Measurements from ENCODE around the gene PTEN. TPM values are rescaled to one million over a fixed set of nuclear protein-coding genes. Genes with fewer than 3 reads are reported as not detected.

The PTEN gene
- total RNA-seq, 1 experiment from 2014 or later: 58.7 TPM

DNA sequence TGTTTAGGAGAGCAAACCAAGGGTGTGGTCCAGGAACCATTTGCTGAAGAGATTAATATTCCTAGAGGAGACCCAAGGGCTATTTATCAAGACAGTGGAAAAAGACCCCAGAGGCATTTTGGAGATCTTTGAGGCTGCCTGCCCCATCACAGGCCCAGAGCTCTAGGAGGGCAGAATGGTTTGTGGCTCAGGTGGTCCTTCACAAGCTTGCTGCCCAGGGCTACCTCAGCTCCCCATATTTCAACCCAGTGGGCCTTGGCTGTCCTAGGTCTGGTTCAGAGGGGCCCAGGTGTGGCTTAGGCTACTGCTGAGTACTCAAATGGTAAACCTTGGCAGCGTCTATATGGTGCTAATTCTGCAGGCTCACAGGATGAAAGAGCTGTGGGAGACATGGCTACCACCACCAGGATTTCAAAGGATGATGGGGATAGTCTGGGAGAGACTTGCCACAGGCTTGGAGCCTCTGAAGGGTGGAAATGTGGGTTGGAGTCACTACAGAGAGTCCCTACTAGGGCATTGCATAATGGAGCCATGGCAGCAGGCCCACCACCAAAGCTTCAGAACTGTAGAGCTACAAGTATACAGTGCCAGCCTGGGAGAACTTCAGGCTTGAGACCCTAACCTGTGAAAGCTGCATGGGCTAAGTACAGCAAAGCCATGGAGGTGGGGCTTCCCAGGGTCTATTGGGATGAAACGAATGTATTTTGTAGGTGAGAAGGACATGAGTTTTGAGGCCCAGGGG is 24.3 kb downstream of the PTEN start:
- Histone ChIP-seq H3K9ac (ENCODE audit: low read length) (no peak overlapping the region), H3K9me3 (ENCODE audit: control insufficient read depth in 1 of 2, insufficient read depth in 1 of 2, low read depth in 1 of 2, low read length in 2 of 2) (no peaks in the 10 kb centered on the region), H3K36me3 (ENCODE audit: control insufficient read depth in 1 of 2, insufficient read depth in 2 of 2, low read length in 2 of 2) (no peaks in the 10 kb centered on the region), H3K27me3 (ENCODE audit: insufficient read depth, low read length) (no peaks in the 10 kb centered on the region), H3K4me2 (ENCODE audit: low read length) (no peak overlapping the region), H3K4me3 (replicated peaks in 1 of 2; ENCODE audit: low read depth in 1 of 2, low read length in 2 of 2) (no peak overlapping the region), H3K4me1 (ENCODE audit: control insufficient read depth in 1 of 2, insufficient read depth in 2 of 2, low read length in 2 of 2) (no peaks in the 10 kb centered on the region), H3K9me2 (ENCODE audit: insufficient read depth) (no peaks in the 10 kb centered on the region), H2AFZ (ENCODE audit: low read depth, low read length, poor library complexity, severe bottlenecking) (no peak overlapping the region), H3K27ac (ENCODE audit: low read depth, low read length) (no peak overlapping the region), H4K20me1 (ENCODE audit: insufficient read depth) (0 out of 2 replicates have a peak, but pooled peaks cover 3% of the 10 kb centered on the region), H3K79me2 (ENCODE audit: insufficient read depth, low read length) (peaks cover 66% of the 10 kb centered on the region)
- ChIA-PET RAD21 (ENCODE audit: low non-redundant PET in 1 of 2, low total read pairs in 2 of 2, uncharacterized antibody in 2 of 2, unreplicated experiment in 2 of 2) (no interaction called here), CTCF (no interaction called here), POLR2A (no interaction called here)
- no peak for ATAC-seq
- no TSS peak for BruUV-seq (replicated peaks)
- TF ChIP-seq SRF (IDR thresholded peaks at IDR 0.05; ENCODE audit: low read depth) (no peak), YY1 (IDR thresholded peaks at IDR 0.05; ENCODE audit: extremely low read depth, insufficient replicate concordance, low read depth, low read length) (no peak), EGR1 (IDR thresholded peaks at IDR 0.05; ENCODE audit: low read depth) (no peak), EZH2phosphoT487 (IDR thresholded peaks at IDR 0.05; ENCODE audit: borderline replicate concordance) (no peak), ZNF274 (IDR thresholded peaks at IDR 0.05; ENCODE audit: low read depth, low read length) (no peak), CBX3 (IDR thresholded peaks at IDR 0.05; ENCODE audit: low read depth) (no peak), TCF7L2 (IDR thresholded peaks at IDR 0.05; ENCODE audit: borderline replicate concordance, extremely low read depth, insufficient read depth, insufficient read length) (no peak), POLR2A (IDR thresholded peaks at IDR 0.05; ENCODE audit: borderline replicate concordance, extremely low read depth, insufficient read depth, insufficient read length) (no peak), ZFX (IDR thresholded peaks at IDR 0.05) (no peak), JUND (IDR thresholded peaks at IDR 0.05) (no peak), SP1 (IDR thresholded peaks at IDR 0.05; ENCODE audit: low read depth) (no peak), FOSL1 (IDR thresholded peaks at IDR 0.05; ENCODE audit: low read depth) (no peak), RAD21 (IDR thresholded peaks at IDR 0.05; ENCODE audit: low read depth) (no peak), CEBPB (IDR thresholded peaks at IDR 0.05; ENCODE audit: low read depth) (no peak)
- TF ChIP-seq, protein P1, sequence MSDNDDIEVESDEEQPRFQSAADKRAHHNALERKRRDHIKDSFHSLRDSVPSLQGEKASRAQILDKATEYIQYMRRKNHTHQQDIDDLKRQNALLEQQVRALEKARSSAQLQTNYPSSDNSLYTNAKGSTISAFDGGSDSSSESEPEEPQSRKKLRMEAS (IDR thresholded peaks at IDR 0.05): no peak
- TF ChIP-seq, protein P2, sequence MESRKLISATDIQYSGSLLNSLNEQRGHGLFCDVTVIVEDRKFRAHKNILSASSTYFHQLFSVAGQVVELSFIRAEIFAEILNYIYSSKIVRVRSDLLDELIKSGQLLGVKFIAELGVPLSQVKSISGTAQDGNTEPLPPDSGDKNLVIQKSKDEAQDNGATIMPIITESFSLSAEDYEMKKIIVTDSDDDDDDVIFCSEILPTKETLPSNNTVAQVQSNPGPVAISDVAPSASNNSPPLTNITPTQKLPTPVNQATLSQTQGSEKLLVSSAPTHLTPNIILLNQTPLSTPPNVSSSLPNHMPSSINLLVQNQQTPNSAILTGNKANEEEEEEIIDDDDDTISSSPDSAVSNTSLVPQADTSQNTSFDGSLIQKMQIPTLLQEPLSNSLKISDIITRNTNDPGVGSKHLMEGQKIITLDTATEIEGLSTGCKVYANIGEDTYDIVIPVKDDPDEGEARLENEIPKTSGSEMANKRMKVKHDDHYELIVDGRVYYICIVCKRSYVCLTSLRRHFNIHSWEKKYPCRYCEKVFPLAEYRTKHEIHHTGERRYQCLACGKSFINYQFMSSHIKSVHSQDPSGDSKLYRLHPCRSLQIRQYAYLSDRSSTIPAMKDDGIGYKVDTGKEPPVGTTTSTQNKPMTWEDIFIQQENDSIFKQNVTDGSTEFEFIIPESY (IDR thresholded peaks at IDR 0.05; ENCODE audit: extremely low read depth, insufficient replicate concordance, low read length): no peak
- TF ChIP-seq, protein P3, sequence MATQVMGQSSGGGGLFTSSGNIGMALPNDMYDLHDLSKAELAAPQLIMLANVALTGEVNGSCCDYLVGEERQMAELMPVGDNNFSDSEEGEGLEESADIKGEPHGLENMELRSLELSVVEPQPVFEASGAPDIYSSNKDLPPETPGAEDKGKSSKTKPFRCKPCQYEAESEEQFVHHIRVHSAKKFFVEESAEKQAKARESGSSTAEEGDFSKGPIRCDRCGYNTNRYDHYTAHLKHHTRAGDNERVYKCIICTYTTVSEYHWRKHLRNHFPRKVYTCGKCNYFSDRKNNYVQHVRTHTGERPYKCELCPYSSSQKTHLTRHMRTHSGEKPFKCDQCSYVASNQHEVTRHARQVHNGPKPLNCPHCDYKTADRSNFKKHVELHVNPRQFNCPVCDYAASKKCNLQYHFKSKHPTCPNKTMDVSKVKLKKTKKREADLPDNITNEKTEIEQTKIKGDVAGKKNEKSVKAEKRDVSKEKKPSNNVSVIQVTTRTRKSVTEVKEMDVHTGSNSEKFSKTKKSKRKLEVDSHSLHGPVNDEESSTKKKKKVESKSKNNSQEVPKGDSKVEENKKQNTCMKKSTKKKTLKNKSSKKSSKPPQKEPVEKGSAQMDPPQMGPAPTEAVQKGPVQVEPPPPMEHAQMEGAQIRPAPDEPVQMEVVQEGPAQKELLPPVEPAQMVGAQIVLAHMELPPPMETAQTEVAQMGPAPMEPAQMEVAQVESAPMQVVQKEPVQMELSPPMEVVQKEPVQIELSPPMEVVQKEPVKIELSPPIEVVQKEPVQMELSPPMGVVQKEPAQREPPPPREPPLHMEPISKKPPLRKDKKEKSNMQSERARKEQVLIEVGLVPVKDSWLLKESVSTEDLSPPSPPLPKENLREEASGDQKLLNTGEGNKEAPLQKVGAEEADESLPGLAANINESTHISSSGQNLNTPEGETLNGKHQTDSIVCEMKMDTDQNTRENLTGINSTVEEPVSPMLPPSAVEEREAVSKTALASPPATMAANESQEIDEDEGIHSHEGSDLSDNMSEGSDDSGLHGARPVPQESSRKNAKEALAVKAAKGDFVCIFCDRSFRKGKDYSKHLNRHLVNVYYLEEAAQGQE (IDR thresholded peaks at IDR 0.05; ENCODE audit: low read depth): no peak
- TF ChIP-seq, protein P4, sequence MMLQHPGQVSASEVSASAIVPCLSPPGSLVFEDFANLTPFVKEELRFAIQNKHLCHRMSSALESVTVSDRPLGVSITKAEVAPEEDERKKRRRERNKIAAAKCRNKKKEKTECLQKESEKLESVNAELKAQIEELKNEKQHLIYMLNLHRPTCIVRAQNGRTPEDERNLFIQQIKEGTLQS (IDR thresholded peaks at IDR 0.05): no peak
- TF ChIP-seq, protein P5, sequence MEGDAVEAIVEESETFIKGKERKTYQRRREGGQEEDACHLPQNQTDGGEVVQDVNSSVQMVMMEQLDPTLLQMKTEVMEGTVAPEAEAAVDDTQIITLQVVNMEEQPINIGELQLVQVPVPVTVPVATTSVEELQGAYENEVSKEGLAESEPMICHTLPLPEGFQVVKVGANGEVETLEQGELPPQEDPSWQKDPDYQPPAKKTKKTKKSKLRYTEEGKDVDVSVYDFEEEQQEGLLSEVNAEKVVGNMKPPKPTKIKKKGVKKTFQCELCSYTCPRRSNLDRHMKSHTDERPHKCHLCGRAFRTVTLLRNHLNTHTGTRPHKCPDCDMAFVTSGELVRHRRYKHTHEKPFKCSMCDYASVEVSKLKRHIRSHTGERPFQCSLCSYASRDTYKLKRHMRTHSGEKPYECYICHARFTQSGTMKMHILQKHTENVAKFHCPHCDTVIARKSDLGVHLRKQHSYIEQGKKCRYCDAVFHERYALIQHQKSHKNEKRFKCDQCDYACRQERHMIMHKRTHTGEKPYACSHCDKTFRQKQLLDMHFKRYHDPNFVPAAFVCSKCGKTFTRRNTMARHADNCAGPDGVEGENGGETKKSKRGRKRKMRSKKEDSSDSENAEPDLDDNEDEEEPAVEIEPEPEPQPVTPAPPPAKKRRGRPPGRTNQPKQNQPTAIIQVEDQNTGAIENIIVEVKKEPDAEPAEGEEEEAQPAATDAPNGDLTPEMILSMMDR (IDR thresholded peaks at IDR 0.05 in 2 of 3, conservative IDR thresholded peaks at IDR 0.05 in 1 of 3; ENCODE audit: borderline replicate concordance in 1 of 3, insufficient read depth in 1 of 3, low read depth in 2 of 3, low read length in 2 of 3): no peak
- no peak for DNase-seq (ENCODE audit: low read depth, low spot score)
- intact Hi-C loops (cut with micrococcal nuclease): no loop called here
